NCI-H2196 treated with DMSO at 0.1 percent for 48 hours (cell line): ENCODE data around the gene CDPF1.

Experiments used
- DNase-seq: peaks from one replicate; lab custom pipeline; 2025; ENCODE audit not compliant: unreplicated experiment; lab: John Stamatoyannopoulos, UW

Gene CDPF1

GRCh38 chr22:46259374-46259773 lies 9.3 kb upstream of the CDPF1 start:
- no peak for DNase-seq

GRCh38 chr22:46256358-46256958 lies 6.4 kb upstream of the CDPF1 start:
- no peak for DNase-seq

GRCh38 chr22:46251816-46252380 lies 1.8 kb upstream of the CDPF1 start:
- DNase-seq = no peak

- no peak for DNase-seq
Measured at GRCh38 chr22:46251266-46251665, 1.2 kb upstream of the CDPF1 start.

- DNase-seq = no peak
Measured at GRCh38 chr22:46250783-46251125, 661 bp upstream of the CDPF1 start.

- no peak for DNase-seq
Measured at GRCh38 chr22:46247443-46247975, 2.6 kb downstream of the CDPF1 start.

GRCh38 chr22:46246178-46246577 lies 3.9 kb downstream of the CDPF1 start:
- no peak for DNase-seq

GRCh38 chr22:46245511-46245910 lies 4.6 kb downstream of the CDPF1 start:
- peak; percentile 53 for DNase-seq

- DNase-seq = no peak
Measured at GRCh38 chr22:46244771-46245170, 5.3 kb downstream of the CDPF1 start.

- no peak for DNase-seq
Measured at GRCh38 chr22:46242076-46242475, 8.0 kb downstream of the CDPF1 start.

GRCh38 chr22:46241396-46242007 lies 8.6 kb downstream of the CDPF1 start:
- no peak for DNase-seq

GRCh38 chr22:46240907-46241306 lies 9.2 kb downstream of the CDPF1 start:
- no peak for DNase-seq

- DNase-seq = no peak
Measured at GRCh38 chr22:46240506-46240905, 9.6 kb downstream of the CDPF1 start.

GRCh38 chr22:46240073-46240472 lies 10.0 kb downstream of the CDPF1 start:
- no peak for DNase-seq

- DNase-seq = no peak
Measured at GRCh38 chr22:46239261-46240048, 10.6 kb downstream of the CDPF1 start.

GRCh38 chr22:46238541-46238940 lies 11.6 kb downstream of the CDPF1 start:
- DNase-seq = no peak

GRCh38 chr22:46237453-46238124 lies 12.5 kb downstream of the CDPF1 start:
- DNase-seq = no peak

GRCh38 chr22:46234969-46235368 lies 15.1 kb downstream of the CDPF1 start:
- DNase-seq = no peak

- DNase-seq = no peak
Measured at GRCh38 chr22:46233231-46233630, 16.9 kb downstream of the CDPF1 start.

GRCh38 chr22:46230262-46230901 lies 19.7 kb downstream of the CDPF1 start:
- no peak for DNase-seq

GRCh38 chr22:46229701-46230100 lies 20.4 kb downstream of the CDPF1 start:
- no peak for DNase-seq
